ENCODE measurements around the gene FAM200C.

Gene FAM200C

DNA sequence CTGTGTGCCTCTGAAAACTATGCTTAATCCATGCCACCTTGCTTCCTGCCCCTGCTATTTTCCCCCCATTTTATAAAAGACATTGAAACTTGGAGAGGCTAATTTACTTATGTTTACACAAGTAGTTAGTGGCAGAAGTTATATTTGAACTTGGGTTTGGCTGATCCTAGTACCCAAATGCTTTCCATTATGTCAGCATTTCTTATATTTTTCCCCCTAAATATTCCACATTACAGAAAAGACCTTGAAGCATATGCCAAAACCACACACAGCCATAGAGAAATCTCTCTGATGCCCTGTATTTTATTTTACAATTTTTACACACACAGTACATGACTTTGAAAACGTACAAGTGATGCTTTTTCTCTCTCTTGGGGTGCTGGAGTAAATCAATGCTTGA, 40.6 kb downstream of the FAM200C start:
- peaks cover 14 to 17% of the 10 kb centered on the region in 2 donors for H3K4me1 ChIP-seq (ENCODE audit: control insufficient read depth in 1 of 2, insufficient read depth in 2 of 2, low read length in 2 of 2)
- no peaks in the 10 kb centered on the region for H3K36me3 ChIP-seq (ENCODE audit: control insufficient read depth in 1 of 2, insufficient read depth in 2 of 2, low read length in 2 of 2)
- no peak overlapping the region for H3K27ac ChIP-seq (ENCODE audit: low read depth, low read length)
- no peak overlapping the region for H3K4me3 ChIP-seq (ENCODE audit: low read depth in 1 of 2, low read length in 2 of 2)
- H3K9me3 ChIP-seq (ENCODE audit: control insufficient read depth in 1 of 2, low read length in 2 of 2): no peaks in the 10 kb centered on the region
- no peak overlapping the region for H3K9ac ChIP-seq (ENCODE audit: low read depth in 1 of 2, low read length in 2 of 2)
- no peaks in the 10 kb centered on the region for H3K27me3 ChIP-seq (ENCODE audit: control insufficient read depth in 1 of 2, insufficient read depth in 2 of 2, low read length in 2 of 2)

DNA sequence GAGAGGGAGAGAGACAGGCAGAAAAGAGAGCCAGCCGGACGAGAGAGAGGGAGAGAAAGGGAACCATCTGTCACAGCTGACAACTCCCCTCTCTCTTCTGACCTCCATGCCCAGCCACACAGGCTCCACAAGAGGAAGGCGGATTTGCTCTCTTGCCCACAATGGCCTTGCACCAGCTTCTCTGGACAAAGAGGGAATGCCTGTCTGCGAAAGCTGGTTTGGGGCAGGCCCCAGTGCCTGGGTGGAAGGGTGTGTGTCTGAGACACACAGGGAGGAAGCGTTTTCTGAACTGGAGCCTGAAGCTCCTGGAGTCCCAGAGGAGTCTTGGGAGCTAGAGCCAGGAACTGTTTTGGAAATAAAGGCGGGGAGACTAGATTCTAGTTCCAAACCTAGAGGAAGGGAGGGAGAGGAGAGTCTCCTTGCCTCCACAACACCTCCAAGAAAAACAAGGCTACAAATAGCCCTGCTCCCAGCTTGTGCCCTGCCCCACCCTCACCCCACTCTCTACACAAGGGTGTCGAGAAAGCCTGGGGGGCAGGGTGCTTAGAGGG, 41.9 kb downstream of the FAM200C start:
- Histone ChIP-seq H3K4me3 (ENCODE audit: low read depth in 1 of 2, low read length in 2 of 2) (no peak overlapping the region), H3K9me3 (ENCODE audit: control insufficient read depth in 1 of 2, low read length in 2 of 2) (no peaks in the 10 kb centered on the region), H3K9ac (ENCODE audit: low read depth in 1 of 2, low read length in 2 of 2) (no peak overlapping the region), H3K27ac (ENCODE audit: low read depth, low read length) (no peak overlapping the region), H3K4me1 (ENCODE audit: control insufficient read depth in 1 of 2, insufficient read depth in 2 of 2, low read length in 2 of 2) (peaks cover 14 to 17% of the 10 kb centered on the region in 2 donors), H3K27me3 (ENCODE audit: control insufficient read depth in 1 of 2, insufficient read depth in 2 of 2, low read length in 2 of 2) (no peaks in the 10 kb centered on the region), H3K36me3 (ENCODE audit: control insufficient read depth in 1 of 2, insufficient read depth in 2 of 2, low read length in 2 of 2) (no peaks in the 10 kb centered on the region)

DNA sequence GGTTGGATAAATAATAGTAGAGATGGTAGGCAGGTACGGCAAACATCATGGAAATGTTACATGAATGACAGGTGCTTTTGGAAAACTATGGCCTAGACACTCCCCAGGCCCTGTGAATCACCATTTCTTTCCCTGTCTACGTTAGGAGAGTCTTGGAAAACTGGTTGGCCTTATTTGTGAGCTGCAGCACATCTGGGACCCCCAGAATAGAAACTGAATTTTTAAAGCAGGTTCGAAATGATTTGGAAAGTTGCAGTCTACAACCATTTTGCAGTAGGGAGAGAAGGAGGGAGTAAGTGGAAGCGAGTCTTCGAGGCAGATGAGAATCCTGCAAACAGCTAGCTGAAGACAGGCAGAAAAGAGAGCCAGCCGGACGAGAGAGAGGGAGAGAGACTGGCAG, 42.5 kb downstream of the FAM200C start:
- H3K4me3 ChIP-seq (ENCODE audit: low read depth in 1 of 2, low read length in 2 of 2): no peak overlapping the region
- no peak overlapping the region for H3K9ac ChIP-seq (ENCODE audit: low read depth in 1 of 2, low read length in 2 of 2)
- no peaks in the 10 kb centered on the region for H3K27me3 ChIP-seq (ENCODE audit: control insufficient read depth in 1 of 2, insufficient read depth in 2 of 2, low read length in 2 of 2)
- no peaks in the 10 kb centered on the region for H3K9me3 ChIP-seq (ENCODE audit: control insufficient read depth in 1 of 2, low read length in 2 of 2)
- H3K4me1 ChIP-seq (ENCODE audit: control insufficient read depth in 1 of 2, insufficient read depth in 2 of 2, low read length in 2 of 2): peaks cover 14 to 17% of the 10 kb centered on the region in 2 donors
- H3K27ac ChIP-seq (ENCODE audit: low read depth, low read length): no peak overlapping the region
- H3K36me3 ChIP-seq (ENCODE audit: control insufficient read depth in 1 of 2, insufficient read depth in 2 of 2, low read length in 2 of 2): no peaks in the 10 kb centered on the region

DNA sequence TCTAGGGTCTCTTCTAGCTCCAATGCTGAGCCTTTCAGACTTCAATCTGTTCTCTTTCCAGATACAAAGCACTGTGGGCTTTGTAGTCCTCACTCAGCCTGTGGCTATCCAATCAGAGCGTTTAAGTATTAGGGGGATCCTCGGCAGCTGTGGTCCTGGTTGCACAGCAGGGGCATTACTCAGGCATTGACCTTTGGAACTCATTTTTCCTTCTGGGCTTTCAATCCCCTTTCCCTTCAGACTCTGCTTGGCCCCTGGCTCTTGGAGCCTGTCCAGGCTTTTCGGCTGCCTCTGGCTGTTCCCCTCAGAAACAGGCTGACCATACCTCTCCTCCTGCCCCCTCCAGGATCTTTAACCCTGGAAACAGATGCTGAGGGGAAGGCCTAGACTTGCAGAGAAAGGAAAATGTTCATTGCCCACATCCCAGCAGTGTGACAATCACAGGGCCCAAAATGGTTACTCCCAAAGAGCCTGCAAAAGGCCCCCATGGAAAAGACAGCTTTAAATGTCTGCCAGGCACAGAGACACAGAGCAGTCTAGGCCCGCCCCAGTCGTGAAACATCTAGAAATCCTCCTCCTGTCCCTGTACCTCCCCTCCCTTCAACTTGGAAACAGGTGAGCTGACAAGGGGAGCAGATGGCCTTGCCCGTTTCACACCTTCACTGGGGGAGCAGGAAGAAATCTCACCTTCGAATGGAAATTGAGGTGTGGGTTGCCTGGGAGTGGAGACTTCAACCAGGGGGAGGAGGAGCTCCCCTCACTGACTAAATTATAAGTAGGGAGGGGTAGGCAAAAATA, 43.1 kb downstream of the FAM200C start:
- no peaks in the 10 kb centered on the region for H3K9me3 ChIP-seq (ENCODE audit: control insufficient read depth in 1 of 2, low read length in 2 of 2)
- peaks cover 14 to 17% of the 10 kb centered on the region in 2 donors for H3K4me1 ChIP-seq (ENCODE audit: control insufficient read depth in 1 of 2, insufficient read depth in 2 of 2, low read length in 2 of 2)
- no peak overlapping the region for H3K4me3 ChIP-seq (ENCODE audit: low read depth in 1 of 2, low read length in 2 of 2)
- no peaks in the 10 kb centered on the region for H3K27me3 ChIP-seq (ENCODE audit: control insufficient read depth in 1 of 2, insufficient read depth in 2 of 2, low read length in 2 of 2)
- H3K27ac ChIP-seq (ENCODE audit: low read depth, low read length): no peak overlapping the region
- H3K9ac ChIP-seq (ENCODE audit: low read depth in 1 of 2, low read length in 2 of 2): no peak overlapping the region
- no peaks in the 10 kb centered on the region for H3K36me3 ChIP-seq (ENCODE audit: control insufficient read depth in 1 of 2, insufficient read depth in 2 of 2, low read length in 2 of 2)

- no peaks in the 10 kb centered on the region for H3K27me3 ChIP-seq (ENCODE audit: control insufficient read depth in 1 of 2, insufficient read depth in 2 of 2, low read length in 2 of 2)
- H3K27ac ChIP-seq (ENCODE audit: low read depth, low read length): no peak overlapping the region
- H3K36me3 ChIP-seq (ENCODE audit: control insufficient read depth in 1 of 2, insufficient read depth in 2 of 2, low read length in 2 of 2): no peaks in the 10 kb centered on the region
- no peaks in the 10 kb centered on the region for H3K9me3 ChIP-seq (ENCODE audit: control insufficient read depth in 1 of 2, low read length in 2 of 2)
- H3K9ac ChIP-seq (ENCODE audit: low read depth in 1 of 2, low read length in 2 of 2): no peak overlapping the region
- H3K4me1 ChIP-seq (ENCODE audit: control insufficient read depth in 1 of 2, insufficient read depth in 2 of 2, low read length in 2 of 2): peaks cover 4 to 11% of the 10 kb centered on the region in 2 donors
- no peak overlapping the region for H3K4me3 ChIP-seq (ENCODE audit: low read depth in 1 of 2, low read length in 2 of 2)
Observed at GRCh38 chr5:160354666-160355065, 45.2 kb downstream of the FAM200C start.

- Histone ChIP-seq H3K27ac (ENCODE audit: low read depth, low read length) (no peak overlapping the region), H3K9ac (ENCODE audit: low read depth in 1 of 2, low read length in 2 of 2) (no peak overlapping the region), H3K4me1 (ENCODE audit: control insufficient read depth in 1 of 2, insufficient read depth in 2 of 2, low read length in 2 of 2) (peaks cover 0 to 4% of the 10 kb centered on the region in 2 donors), H3K36me3 (ENCODE audit: control insufficient read depth in 1 of 2, insufficient read depth in 2 of 2, low read length in 2 of 2) (no peaks in the 10 kb centered on the region), H3K9me3 (ENCODE audit: control insufficient read depth in 1 of 2, low read length in 2 of 2) (no peaks in the 10 kb centered on the region), H3K4me3 (ENCODE audit: low read depth in 1 of 2, low read length in 2 of 2) (no peak overlapping the region), H3K27me3 (ENCODE audit: control insufficient read depth in 1 of 2, insufficient read depth in 2 of 2, low read length in 2 of 2) (no peaks in the 10 kb centered on the region)
Observed at GRCh38 chr5:160353379-160353778, 46.5 kb downstream of the FAM200C start.

DNA sequence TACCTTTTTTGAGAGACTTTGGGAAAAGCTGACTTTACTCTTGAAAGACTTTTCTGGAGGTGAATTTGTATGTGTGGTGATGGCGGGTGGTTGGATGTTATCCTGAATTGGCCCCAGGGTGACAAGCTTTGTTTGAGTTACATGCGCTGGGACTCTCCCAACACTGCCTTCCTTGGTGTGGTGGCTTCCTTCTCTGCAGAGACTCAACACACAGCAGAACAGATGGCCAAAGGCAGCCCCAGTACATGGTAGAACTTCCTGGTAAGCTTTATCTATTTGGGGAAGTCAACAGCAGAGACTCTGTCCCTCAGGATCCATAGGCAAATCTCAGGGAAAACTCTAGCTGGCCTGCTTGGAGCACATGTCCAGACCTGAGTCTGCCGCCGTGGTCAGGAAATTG, 47.5 kb downstream of the FAM200C start:
- H3K27ac ChIP-seq (ENCODE audit: low read depth, low read length): no peak overlapping the region
- no peak overlapping the region for H3K9ac ChIP-seq (ENCODE audit: low read depth in 1 of 2, low read length in 2 of 2)
- no peaks in the 10 kb centered on the region for H3K36me3 ChIP-seq (ENCODE audit: control insufficient read depth in 1 of 2, insufficient read depth in 2 of 2, low read length in 2 of 2)
- H3K4me3 ChIP-seq (ENCODE audit: low read depth in 1 of 2, low read length in 2 of 2): no peak overlapping the region
- H3K4me1 ChIP-seq (ENCODE audit: control insufficient read depth in 1 of 2, insufficient read depth in 2 of 2, low read length in 2 of 2): peaks cover 0 to 4% of the 10 kb centered on the region in 2 donors
- H3K9me3 ChIP-seq (ENCODE audit: control insufficient read depth in 1 of 2, low read length in 2 of 2): no peaks in the 10 kb centered on the region
- H3K27me3 ChIP-seq (ENCODE audit: control insufficient read depth in 1 of 2, insufficient read depth in 2 of 2, low read length in 2 of 2): no peaks in the 10 kb centered on the region

DNA sequence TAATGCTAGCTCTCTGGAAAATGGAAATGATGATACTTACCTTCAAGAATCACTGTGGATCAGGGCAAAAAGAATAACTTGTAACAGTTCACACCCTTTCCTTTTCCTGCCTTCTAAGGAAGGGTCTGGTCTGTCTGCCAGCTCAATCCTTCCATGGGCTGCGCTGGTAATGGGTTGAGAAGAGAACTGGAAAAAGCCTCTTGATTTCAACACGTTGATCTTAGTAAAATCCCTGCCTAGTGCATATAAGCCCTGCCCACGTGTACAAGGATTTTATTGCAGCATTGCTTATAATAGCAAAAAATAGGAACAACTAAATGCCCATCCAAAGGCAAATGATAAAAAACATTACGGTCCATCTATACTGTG, 49.9 kb downstream of the FAM200C start:
- Histone ChIP-seq H3K27ac (ENCODE audit: low read depth, low read length) (no peak overlapping the region), H3K9ac (ENCODE audit: low read depth in 1 of 2, low read length in 2 of 2) (no peak overlapping the region), H3K9me3 (ENCODE audit: control insufficient read depth in 1 of 2, low read length in 2 of 2) (no peaks in the 10 kb centered on the region), H3K36me3 (ENCODE audit: control insufficient read depth in 1 of 2, insufficient read depth in 2 of 2, low read length in 2 of 2) (no peaks in the 10 kb centered on the region), H3K4me1 (ENCODE audit: control insufficient read depth in 1 of 2, insufficient read depth in 2 of 2, low read length in 2 of 2) (peaks cover 0 to 4% of the 10 kb centered on the region in 2 donors), H3K27me3 (ENCODE audit: control insufficient read depth in 1 of 2, insufficient read depth in 2 of 2, low read length in 2 of 2) (no peaks in the 10 kb centered on the region), H3K4me3 (ENCODE audit: low read depth in 1 of 2, low read length in 2 of 2) (no peak overlapping the region)

DNA sequence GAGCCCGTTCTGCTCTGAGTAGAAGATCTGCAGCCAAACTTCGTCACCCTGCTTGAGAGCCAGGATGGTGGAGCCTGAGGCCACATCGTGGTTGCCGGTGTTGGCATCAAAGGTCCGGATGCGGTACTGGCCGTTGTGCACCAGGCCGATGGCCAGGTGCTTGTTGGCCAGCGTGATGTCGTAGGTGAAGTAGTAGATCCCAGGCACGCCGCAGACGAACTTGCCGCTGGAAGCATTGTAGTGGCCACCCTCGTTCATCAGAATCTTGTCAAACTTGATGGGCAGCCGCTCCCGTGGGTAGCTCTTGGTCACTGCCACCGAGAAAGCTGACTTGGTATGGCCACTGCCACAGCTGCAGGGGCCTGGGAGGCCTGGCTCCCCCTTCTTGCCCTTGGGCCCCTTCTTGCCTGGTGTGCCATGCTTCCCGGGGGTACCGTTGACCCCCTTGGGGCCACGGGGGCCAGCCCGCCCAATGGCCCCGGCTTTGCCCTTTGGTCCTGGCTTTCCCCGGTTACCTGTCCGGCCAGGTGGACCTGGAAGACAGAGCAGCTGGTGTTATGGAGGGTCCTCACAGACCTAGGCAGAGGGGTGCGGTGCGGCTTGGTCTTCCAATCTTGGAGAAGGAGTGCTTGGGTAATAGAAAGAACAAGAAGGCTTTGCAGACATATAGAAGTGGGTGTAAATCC, 50.5 kb downstream of the FAM200C start:
- H3K4me1 ChIP-seq (ENCODE audit: control insufficient read depth in 1 of 2, insufficient read depth in 2 of 2, low read length in 2 of 2): peaks cover 0 to 4% of the 10 kb centered on the region in 2 donors

GRCh38 chr5:160348080-160348479, 51.8 kb downstream of the FAM200C start:
- Histone ChIP-seq H3K4me3 (ENCODE audit: low read depth in 1 of 2, low read length in 2 of 2) (no peak overlapping the region), H3K27me3 (ENCODE audit: control insufficient read depth in 1 of 2, insufficient read depth in 2 of 2, low read length in 2 of 2) (no peaks in the 10 kb centered on the region), H3K9me3 (ENCODE audit: control insufficient read depth in 1 of 2, low read length in 2 of 2) (no peaks in the 10 kb centered on the region), H3K4me1 (ENCODE audit: control insufficient read depth in 1 of 2, insufficient read depth in 2 of 2, low read length in 2 of 2) (peaks cover 0 to 4% of the 10 kb centered on the region in 2 donors), H3K9ac (ENCODE audit: low read depth in 1 of 2, low read length in 2 of 2) (no peak overlapping the region), H3K27ac (ENCODE audit: low read depth, low read length) (no peak overlapping the region), H3K36me3 (ENCODE audit: control insufficient read depth in 1 of 2, insufficient read depth in 2 of 2, low read length in 2 of 2) (no peaks in the 10 kb centered on the region)

More for the DNA sequence above, 50.5 kb downstream of the FAM200C start:
- Histone ChIP-seq H3K27ac (ENCODE audit: low read depth, low read length) (no peak overlapping the region), H3K4me3 (ENCODE audit: low read depth in 1 of 2, low read length in 2 of 2) (no peak overlapping the region), H3K9ac (ENCODE audit: low read depth in 1 of 2, low read length in 2 of 2) (no peak overlapping the region), H3K36me3 (ENCODE audit: control insufficient read depth in 1 of 2, insufficient read depth in 2 of 2, low read length in 2 of 2) (no peaks in the 10 kb centered on the region), H3K27me3 (ENCODE audit: control insufficient read depth in 1 of 2, insufficient read depth in 2 of 2, low read length in 2 of 2) (no peaks in the 10 kb centered on the region), H3K9me3 (ENCODE audit: control insufficient read depth in 1 of 2, low read length in 2 of 2) (no peaks in the 10 kb centered on the region)

All from duodenal mucosa (tissue), 2 donors.